ENCODE measurements around the gene ZFAND3.

- TF ChIP-seq POLR2A (IDR thresholded peaks at IDR 0.05) (no peak), CTCF (IDR thresholded peaks at IDR 0.05) (no peak)
These were observed 372.5 kb downstream of the ZFAND3 start for GRCh38 chr6:38192011-38192410.
